Glutamatergic neuron (in vitro differentiated cells): ENCODE results near the gene HAGH. TPM values are rescaled to one million over a fixed set of nuclear protein-coding genes. Genes with fewer than 3 reads are reported as not detected.
A peak's percentile ranks its signal among the peaks of the same experiment; 100 is the strongest.

Source experiments
- DNase-seq: peaks from one replicate; pipeline ENCODE4 v3.0.0; 2022
- H3K27ac Mint-ChIP-seq: one replicate; pipeline ENCODE4 v1.8.0; 2020; ENCODE audit warnings: mild to moderate bottlenecking, mixed read lengths, inconsistent platforms; ENCODE audit not compliant: unreplicated experiment
- H3K27me3 Mint-ChIP-seq: one replicate; pipeline ENCODE4 v1.8.0; 2020; ENCODE audit warnings: mild to moderate bottlenecking, moderate library complexity, mixed read lengths, inconsistent platforms; ENCODE audit not compliant: unreplicated experiment
- H3K36me3 Mint-ChIP-seq: one replicate; pipeline ENCODE4 v1.8.0; 2020; ENCODE audit warnings: mild to moderate bottlenecking, mixed read lengths, inconsistent platforms; ENCODE audit not compliant: unreplicated experiment
- H3K4me1 Mint-ChIP-seq: one replicate; pipeline ENCODE4 v1.8.0; 2020; ENCODE audit warnings: mild to moderate bottlenecking, low read depth, mixed read lengths, inconsistent platforms; ENCODE audit not compliant: unreplicated experiment
- H3K4me3 Mint-ChIP-seq: one replicate; pipeline ENCODE4 v1.8.0; 2020; ENCODE audit warnings: mild to moderate bottlenecking, mixed read lengths, inconsistent platforms; ENCODE audit not compliant: unreplicated experiment
- H3K9me3 Mint-ChIP-seq: one replicate; pipeline ENCODE4 v1.8.0; 2020; ENCODE audit warnings: mild to moderate bottlenecking, moderate library complexity, mixed read lengths, inconsistent platforms; ENCODE audit not compliant: unreplicated experiment
- CTCF ChIP-seq: fragments of 200-600 bp; sonication (generic); IDR thresholded peaks from one replicate; pipeline ENCODE4 v1.5.0; 2021; ENCODE audit not compliant: partially characterized antibody, unreplicated experiment
- total RNA-seq: library from RNA; stranded (reverse); fragmentation: NEBNext Ultra II Directional; extraction: Animal tissue kit (Norgen Biotek cat#: 25700); gene quantifications from one replicate; pipeline ENCODE4 v1.2.1, GENCODE V29; 2021; ENCODE audit not compliant: unreplicated experiment

Gene HAGH
- total RNA-seq, 1 donor from 2014 or later, result 99.6 TPM

GRCh38 chr16:1761751-1762150 lies 64.9 kb downstream of the HAGH start:
- no peaks in the 10 kb centered on the region for H3K36me3 Mint-ChIP-seq
- peaks cover 6% of the 10 kb centered on the region for H3K4me1 Mint-ChIP-seq
- peaks cover 5% of the 10 kb centered on the region for H3K9me3 Mint-ChIP-seq
- H3K4me3 Mint-ChIP-seq, result no peak overlapping the region
- H3K27me3 Mint-ChIP-seq, result peaks cover 5% of the 10 kb centered on the region
- TF ChIP-seq CTCF, result no peak
- no peak for DNase-seq
- peak overlapping the region; percentile 33 for H3K27ac Mint-ChIP-seq

GRCh38 chr16:1760911-1761310 lies 65.7 kb downstream of the HAGH start:
- Mint-ChIP-seq H3K27me3 (peaks cover 9% of the 10 kb centered on the region), H3K27ac (peak overlapping the region; percentile 69), H3K4me3 (no peak overlapping the region), H3K4me1 (peaks cover 6% of the 10 kb centered on the region), H3K36me3 (no peaks in the 10 kb centered on the region), H3K9me3 (peaks cover 5% of the 10 kb centered on the region)
- no peak for DNase-seq
- no peak for TF ChIP-seq CTCF

GRCh38 chr16:1759511-1759910 lies 67.1 kb downstream of the HAGH start:
- no peak overlapping the region for H3K27ac Mint-ChIP-seq
- peaks cover 6% of the 10 kb centered on the region for H3K4me1 Mint-ChIP-seq
- H3K9me3 Mint-ChIP-seq, result peaks cover 10% of the 10 kb centered on the region
- TF ChIP-seq CTCF, result no peak
- no peaks in the 10 kb centered on the region for H3K36me3 Mint-ChIP-seq
- no peak overlapping the region for H3K4me3 Mint-ChIP-seq
- H3K27me3 Mint-ChIP-seq, result peaks cover 10% of the 10 kb centered on the region
- peak; percentile 11 for DNase-seq

GRCh38 chr16:1758923-1759322 lies 67.7 kb downstream of the HAGH start:
- Mint-ChIP-seq H3K4me3 (no peak overlapping the region), H3K4me1 (peaks cover 6% of the 10 kb centered on the region), H3K27ac (no peak overlapping the region), H3K9me3 (peaks cover 11% of the 10 kb centered on the region), H3K27me3 (peaks cover 10% of the 10 kb centered on the region), H3K36me3 (no peaks in the 10 kb centered on the region)
- DNase-seq, result no peak
- TF ChIP-seq CTCF, result no peak

GRCh38 chr16:1757714-1758461 lies 68.7 kb downstream of the HAGH start:
- H3K4me1 Mint-ChIP-seq, result peaks cover 6% of the 10 kb centered on the region
- no peak for TF ChIP-seq CTCF
- peaks cover 13% of the 10 kb centered on the region for H3K9me3 Mint-ChIP-seq
- no peaks in the 10 kb centered on the region for H3K36me3 Mint-ChIP-seq
- H3K27ac Mint-ChIP-seq, result no peak overlapping the region
- peak overlapping the region; percentile 25 for H3K4me3 Mint-ChIP-seq
- H3K27me3 Mint-ChIP-seq, result peaks cover 10% of the 10 kb centered on the region
- DNase-seq, result no peak
